ENCODE measurements around the gene EEFSEC. TPM values are rescaled to one million over a fixed set of nuclear protein-coding genes. Genes with fewer than 3 reads are reported as not detected.

The EEFSEC gene
- total and polyA plus RNA-seq, 5 experiments from 2014 or later = 14.7 to 27.1 (median 19.2) TPM

GRCh38 chr3:128405554-128406277, 252.4 kb downstream of the EEFSEC start:
- no peaks in the 10 kb centered on the region for H3K9me3 Mint-ChIP-seq
- H3K4me3 Mint-ChIP-seq = no peak overlapping the region
- no peak for ATAC-seq
- no peaks in the 10 kb centered on the region for H3K27me3 Mint-ChIP-seq
- POLR2A ChIA-PET = interaction anchor here (0.6 kb wide), 1 partner anchor 272 kb away, joined by 3 read pairs; no protein-coding TSS in a partner anchor
- peaks cover 0 to 12% (median 0%) of the 10 kb centered on the region in 3 donors for H3K36me3 Mint-ChIP-seq
- DNase-seq = no peak
- H3K4me1 Mint-ChIP-seq = peaks cover 0 to 5% (median under 1%) of the 10 kb centered on the region in 4 donors
- no peak overlapping the region for H3K27ac Mint-ChIP-seq

DNA sequence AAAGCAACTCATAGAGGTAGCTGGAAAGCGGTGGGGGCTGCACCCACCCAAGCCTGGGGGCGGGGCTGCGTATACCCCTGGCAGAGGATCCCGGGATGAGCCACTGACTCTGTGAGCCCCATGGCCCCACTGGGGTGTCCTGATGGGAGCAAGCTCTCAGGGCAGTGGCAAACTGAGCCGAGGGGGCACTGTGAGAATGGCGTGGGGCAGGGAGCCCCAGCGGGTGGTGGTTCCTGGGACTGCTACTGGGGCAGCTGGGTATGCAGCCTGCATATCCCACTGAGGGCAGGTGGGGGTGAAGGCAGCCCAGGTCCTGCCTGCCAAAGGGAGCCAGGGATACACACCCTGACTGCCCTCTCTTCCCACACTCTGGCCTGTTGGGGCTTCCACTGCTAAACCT, 254.0 kb downstream of the EEFSEC start:
- H3K4me1 Mint-ChIP-seq = peaks cover 0 to 3% (median under 1%) of the 10 kb centered on the region in 4 donors
- no peaks in the 10 kb centered on the region for H3K9me3 Mint-ChIP-seq
- H3K4me3 Mint-ChIP-seq = no peak overlapping the region
- DNase-seq = no peak
- POLR2A ChIA-PET = no interaction called here
- H3K27ac Mint-ChIP-seq = no peak overlapping the region
- peaks cover 0 to 12% (median 0%) of the 10 kb centered on the region in 3 donors for H3K36me3 Mint-ChIP-seq
- ATAC-seq = no peak
- no peaks in the 10 kb centered on the region for H3K27me3 Mint-ChIP-seq

- Mint-ChIP-seq H3K27ac (no peak overlapping the region), H3K4me3 (no peak overlapping the region), H3K9me3 (no peaks in the 10 kb centered on the region), H3K4me1 (peaks cover 0 to 5% (median under 1%) of the 10 kb centered on the region in 4 donors), H3K36me3 (peaks cover 0 to 12% (median 0%) of the 10 kb centered on the region in 3 donors), H3K27me3 (no peaks in the 10 kb centered on the region)
- DNase-seq (no peak), ATAC-seq (no peak)
- POLR2A ChIA-PET = no interaction called here
Observed at GRCh38 chr3:128408012-128408692, 254.9 kb downstream of the EEFSEC start.

GRCh38 chr3:128408693-128409623, 255.7 kb downstream of the EEFSEC start:
- Mint-ChIP-seq H3K27me3 (no peaks in the 10 kb centered on the region), H3K36me3 (peaks cover 0 to 12% (median 0%) of the 10 kb centered on the region in 3 donors), H3K4me3 (no peak overlapping the region), H3K4me1 (peaks cover 0 to 5% (median under 1%) of the 10 kb centered on the region in 4 donors), H3K27ac (no peak overlapping the region), H3K9me3 (no peaks in the 10 kb centered on the region)
- POLR2A ChIA-PET = no interaction called here
- no peak for DNase-seq
- no peak for ATAC-seq

GRCh38 chr3:128409624-128410581, 256.6 kb downstream of the EEFSEC start:
- Mint-ChIP-seq H3K9me3 (no peaks in the 10 kb centered on the region), H3K4me1 (peaks cover 0 to 5% (median 0%) of the 10 kb centered on the region in 4 donors), H3K4me3 (no peak overlapping the region), H3K27ac (peak overlapping the region in 2 of 10 donors; percentile 22 to 29), H3K27me3 (no peaks in the 10 kb centered on the region), H3K36me3 (peaks cover 0 to 12% (median 0%) of the 10 kb centered on the region in 3 donors)
- ATAC-seq (no peak), DNase-seq (no peak)
- POLR2A ChIA-PET = no interaction called here

DNA sequence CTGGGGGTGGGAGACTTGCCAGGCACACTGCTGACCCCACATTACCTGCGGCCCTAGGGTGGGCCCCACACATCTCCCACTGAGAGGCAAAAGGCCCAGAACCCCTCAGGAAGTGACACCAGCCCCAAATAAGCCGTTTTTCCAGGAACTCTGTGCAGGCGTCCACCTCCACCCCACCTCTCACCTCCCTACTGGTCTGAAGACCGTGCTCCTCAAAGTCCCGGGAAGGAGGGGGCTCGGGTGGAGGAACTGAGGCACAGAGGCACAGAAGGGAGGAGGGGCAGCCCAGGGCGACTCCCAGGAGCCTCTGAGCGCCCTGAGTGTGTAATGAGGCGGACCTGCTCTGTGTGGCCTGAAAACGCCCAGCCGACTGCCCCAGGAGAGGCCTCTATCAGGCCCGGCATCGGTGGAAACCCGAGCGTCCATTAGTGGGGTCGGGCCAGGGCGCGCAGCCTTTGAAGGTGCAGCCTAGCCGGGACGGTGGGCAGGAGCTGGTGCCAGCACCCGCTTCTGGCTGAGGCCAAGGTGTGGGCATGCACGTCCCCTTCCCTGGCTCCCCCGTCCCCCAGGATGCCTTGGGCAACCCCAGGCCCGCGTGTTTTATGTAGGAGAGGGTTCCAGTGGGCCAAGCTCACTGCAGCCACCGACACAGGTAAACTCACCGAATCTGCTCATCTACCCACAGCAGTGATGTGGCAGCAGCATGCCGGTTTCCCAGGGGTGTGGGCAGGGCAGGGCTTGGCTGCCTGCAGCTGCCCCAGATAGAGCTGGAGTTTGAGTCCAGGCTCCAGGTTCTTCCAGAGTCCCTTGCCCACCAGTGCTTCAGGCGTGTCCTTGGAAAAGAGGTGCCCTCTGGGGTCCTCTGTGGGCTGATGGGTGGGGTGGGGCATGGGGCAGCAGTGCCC, 257.6 kb downstream of the EEFSEC start:
- ATAC-seq (no peak), DNase-seq (no peak)
- no peak overlapping the region for H3K27ac Mint-ChIP-seq
- POLR2A ChIA-PET = no interaction called here
- H3K4me3 Mint-ChIP-seq = no peak overlapping the region
- H3K36me3 Mint-ChIP-seq = peaks cover 0 to 12% (median 0%) of the 10 kb centered on the region in 3 donors
- H3K4me1 Mint-ChIP-seq = peaks cover 0 to 7% (median under 1%) of the 10 kb centered on the region in 4 donors
- H3K9me3 Mint-ChIP-seq = no peaks in the 10 kb centered on the region
- no peaks in the 10 kb centered on the region for H3K27me3 Mint-ChIP-seq

DNA sequence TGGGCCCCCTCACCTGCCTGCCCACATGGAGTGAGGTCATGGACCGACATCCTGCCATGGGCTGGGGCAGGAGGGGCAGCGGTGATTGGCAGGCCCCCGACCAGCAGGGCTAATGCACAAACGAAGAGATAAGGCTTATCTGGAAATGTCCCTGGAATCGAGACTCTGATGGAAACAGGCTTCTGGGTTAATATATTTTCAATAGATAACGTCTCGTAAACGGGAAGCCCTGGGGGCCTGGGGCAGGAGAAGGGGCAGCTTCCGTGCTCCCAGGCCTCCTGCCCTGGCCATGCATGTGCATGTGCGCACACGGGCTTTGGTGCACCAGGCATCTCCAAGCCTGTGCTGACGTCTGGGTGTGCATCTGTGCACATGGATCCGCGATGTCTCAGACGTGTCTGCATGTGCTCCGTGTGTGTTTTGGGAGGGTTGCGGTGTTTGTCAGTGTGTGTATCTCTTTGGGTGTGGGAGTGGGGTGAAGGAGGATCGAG, 258.3 kb downstream of the EEFSEC start:
- DNase-seq (no peak), ATAC-seq (no peak)
- Mint-ChIP-seq H3K27me3 (no peaks in the 10 kb centered on the region), H3K4me3 (peak overlapping the region in 1 of 10 donors; percentile 41), H3K4me1 (peaks cover 0 to 7% (median under 1%) of the 10 kb centered on the region in 4 donors), H3K36me3 (peaks cover 0 to 12% (median 0%) of the 10 kb centered on the region in 3 donors), H3K9me3 (no peaks in the 10 kb centered on the region), H3K27ac (peak overlapping the region in 2 of 10 donors; percentile 37 to 83)
- POLR2A ChIA-PET = no interaction called here

GRCh38 chr3:128412180-128413002, 259.1 kb downstream of the EEFSEC start:
- no peaks in the 10 kb centered on the region for H3K27me3 Mint-ChIP-seq
- H3K36me3 Mint-ChIP-seq = peaks cover 0 to 12% (median 0%) of the 10 kb centered on the region in 3 donors
- H3K4me3 Mint-ChIP-seq = no peak overlapping the region
- ATAC-seq (no peak), DNase-seq (no peak)
- H3K4me1 Mint-ChIP-seq = peaks cover 0 to 9% (median under 1%) of the 10 kb centered on the region in 4 donors
- peak overlapping the region in 2 of 10 donors; percentile 37 to 83 for H3K27ac Mint-ChIP-seq
- POLR2A ChIA-PET = no interaction called here
- H3K9me3 Mint-ChIP-seq = no peaks in the 10 kb centered on the region

DNA sequence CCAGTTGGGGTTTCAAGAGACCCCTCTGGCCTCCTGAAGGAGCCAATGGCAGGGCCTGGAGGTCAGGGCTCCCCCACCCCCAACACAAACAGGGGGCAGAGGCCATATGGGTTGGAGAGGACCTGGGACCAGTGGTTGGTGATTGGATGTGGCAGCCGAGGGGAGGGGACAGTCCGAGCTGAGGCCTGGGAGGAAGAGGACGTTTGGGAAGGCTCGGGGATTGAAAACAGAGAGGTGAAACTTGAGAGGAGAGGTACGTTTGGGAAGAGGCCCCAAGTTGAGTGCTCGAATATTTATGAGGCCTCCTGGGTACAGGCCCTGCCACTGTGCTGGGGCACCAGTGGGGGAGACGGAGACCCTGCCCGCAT, 259.7 kb downstream of the EEFSEC start:
- Mint-ChIP-seq H3K4me3 (no peak overlapping the region), H3K27me3 (no peaks in the 10 kb centered on the region), H3K36me3 (peaks cover 0 to 9% (median 0%) of the 10 kb centered on the region in 3 donors), H3K9me3 (no peaks in the 10 kb centered on the region), H3K4me1 (peaks cover 0 to 10% (median under 1%) of the 10 kb centered on the region in 4 donors), H3K27ac (peak overlapping the region in 2 of 10 donors; percentile 53 to 83)
- POLR2A ChIA-PET = no interaction called here
- DNase-seq (no peak), ATAC-seq (no peak)

DNA sequence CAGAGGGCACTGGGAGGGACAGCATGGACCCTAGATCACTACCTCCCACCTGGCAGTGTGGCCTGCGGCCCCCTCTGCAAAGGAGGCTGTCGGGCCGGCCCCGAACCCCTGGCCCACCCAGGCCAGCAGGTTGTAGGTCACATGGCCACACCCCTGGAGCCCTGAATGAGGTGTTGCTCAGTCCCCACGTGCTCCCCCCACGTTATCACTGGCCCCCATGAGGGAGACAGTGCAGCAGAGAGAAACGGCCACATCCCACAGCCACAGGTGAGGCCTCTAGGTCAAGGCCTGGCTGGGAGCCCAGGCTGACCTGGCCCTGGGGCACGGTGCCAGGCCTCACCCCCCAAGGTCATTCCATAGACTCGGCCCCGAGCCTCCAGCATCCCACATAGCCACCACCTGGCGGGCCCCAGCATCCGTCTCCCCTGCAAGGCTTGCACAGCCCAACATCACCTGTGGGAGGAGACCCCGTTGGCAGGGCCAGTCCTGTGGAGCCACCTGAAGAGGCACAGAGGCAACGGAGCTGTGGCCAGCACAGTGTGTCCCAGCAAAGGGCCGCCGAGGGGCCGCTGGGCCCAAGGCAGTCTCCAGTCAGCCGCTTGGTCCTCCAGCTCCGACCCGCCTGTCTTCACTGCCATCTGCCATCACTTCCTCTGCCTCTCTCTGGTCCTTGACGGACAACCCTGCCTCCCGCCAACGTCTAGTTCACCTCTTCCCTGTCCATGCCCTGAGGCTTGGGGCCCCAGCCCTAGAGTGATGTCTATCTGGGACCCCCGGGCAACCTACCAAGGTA, 260.3 kb downstream of the EEFSEC start:
- H3K27me3 Mint-ChIP-seq = no peaks in the 10 kb centered on the region
- H3K4me3 Mint-ChIP-seq = no peak overlapping the region
- peaks cover 0 to 11% (median under 1%) of the 10 kb centered on the region in 4 donors for H3K4me1 Mint-ChIP-seq
- peaks cover 0 to 5% (median 0%) of the 10 kb centered on the region in 3 donors for H3K36me3 Mint-ChIP-seq
- DNase-seq (no peak), ATAC-seq (no peak)
- H3K9me3 Mint-ChIP-seq = no peaks in the 10 kb centered on the region
- POLR2A ChIA-PET = no interaction called here
- H3K27ac Mint-ChIP-seq = peak overlapping the region in 2 of 10 donors; percentile 14 to 33
